GM11168 (cell line): ENCODE data around the gene VAV1.

Source experiments
- in situ Hi-C: fragments of 300-500 bp; cut with MboI; formaldehyde crosslinking; loops from one replicate; pipeline ENCODE4 v1.12.0; 2022; ENCODE audit warnings: low sequenced_read_pairs; ENCODE audit not compliant: unreplicated experiment

Gene VAV1

GRCh38 chr19:6832412-6832811, 59.9 kb downstream of the VAV1 start:
- in situ Hi-C loops, result no loop called here

- in situ Hi-C loops, result no loop called here
These were observed 60.8 kb downstream of the VAV1 start for GRCh38 chr19:6833166-6833790.

GRCh38 chr19:6834433-6834832, 61.9 kb downstream of the VAV1 start:
- in situ Hi-C loops, result no loop called here

- in situ Hi-C loops, result no loop called here
These were observed 63.0 kb downstream of the VAV1 start for GRCh38 chr19:6835501-6835900.

- in situ Hi-C loops, result no loop called here
These were observed 65.0 kb downstream of the VAV1 start for GRCh38 chr19:6837525-6837924.

- in situ Hi-C loops, result no loop called here
These were observed 65.7 kb downstream of the VAV1 start for GRCh38 chr19:6838062-6838655.

GRCh38 chr19:6842871-6843607, 70.5 kb downstream of the VAV1 start:
- in situ Hi-C loops, result no loop called here

GRCh38 chr19:6847828-6848200, 75.3 kb downstream of the VAV1 start:
- in situ Hi-C loops, result no loop called here

GRCh38 chr19:6848986-6849385, 76.5 kb downstream of the VAV1 start:
- in situ Hi-C loops, result no loop called here

- in situ Hi-C loops, result loop anchor here (25.0 kb wide), 2 partner anchors 213 to 338 kb away; partner anchors contain the start of gene TUBB4A
These were observed 77.4 kb downstream of the VAV1 start for GRCh38 chr19:6849876-6850275.

GRCh38 chr19:6851359-6851758, 78.9 kb downstream of the VAV1 start:
- in situ Hi-C loops, result loop anchor here (25.0 kb wide), 2 partner anchors 214 to 339 kb away; partner anchors contain the start of gene TUBB4A

GRCh38 chr19:6852001-6852400, 79.5 kb downstream of the VAV1 start:
- in situ Hi-C loops, result loop anchor here (25.0 kb wide), 2 partner anchors 215 to 340 kb away; partner anchors contain the start of gene TUBB4A

GRCh38 chr19:6853868-6854267, 81.4 kb downstream of the VAV1 start:
- in situ Hi-C loops, result loop anchor here (25.0 kb wide), 2 partner anchors 217 to 342 kb away; partner anchors contain the start of gene TUBB4A

GRCh38 chr19:6854758-6855157, 82.2 kb downstream of the VAV1 start:
- in situ Hi-C loops, result loop anchor here (25.0 kb wide), 2 partner anchors 217 to 342 kb away; partner anchors contain the start of gene TUBB4A

- in situ Hi-C loops, result loop anchor here (25.0 kb wide), 2 partner anchors 220 to 345 kb away; partner anchors contain the start of gene TUBB4A
These were observed 84.4 kb downstream of the VAV1 start for GRCh38 chr19:6856749-6857372.

- in situ Hi-C loops, result loop anchor here (5.0 to 25.0 kb wide), 3 partner anchors 109 to 349 kb away; partner anchors contain the start of gene TUBB4A
These were observed 89.3 kb downstream of the VAV1 start for GRCh38 chr19:6861683-6862286.

- in situ Hi-C loops, result loop anchor here (5.0 to 25.0 kb wide), 3 partner anchors 110 to 350 kb away; partner anchors contain the start of gene TUBB4A
These were observed 90.2 kb downstream of the VAV1 start for GRCh38 chr19:6862673-6863078.

GRCh38 chr19:6864325-6864940, 91.9 kb downstream of the VAV1 start:
- in situ Hi-C loops, result loop anchor here (5.0 to 25.0 kb wide), 3 partner anchors 112 to 352 kb away; partner anchors contain the start of gene TUBB4A

GRCh38 chr19:6865849-6866248, 93.3 kb downstream of the VAV1 start:
- in situ Hi-C loops, result loop anchor here (25.0 kb wide), 2 partner anchors 229 to 354 kb away; partner anchors contain the start of gene TUBB4A
